Body of pancreas (tissue), 4 donors: ENCODE data around the gene DFFA. TPM values are rescaled to one million over a fixed set of nuclear protein-coding genes. Genes with fewer than 3 reads are reported as not detected.

Source experiments
- ATAC-seq: fragments of 150-250 bp; one replicate; pipeline ENCODE4 v1.9.1; 2016
- DNase-seq, 4 donors: peaks; one replicate each; pipeline ENCODE4 v3.0.0-alpha.2; 2019
- H3K27ac ChIP-seq, 4 donors: fragments of 200-600 bp; sonication (generic); 1 replicate in 3 of 4; 2 replicates in 1 of 4; pipeline versions ENCODE4 v1.5.1 to v1.6.1; 2016 to 2019; ENCODE audit warnings: mild to moderate bottlenecking in 1 of 4, mixed read lengths in 1 of 4, moderate library complexity in 1 of 4
- H3K27me3 ChIP-seq, 2 donors: fragments of 200-600 bp; sonication (generic); one replicate each; pipeline ENCODE4 v1.6.0; 2016; ENCODE audit warnings: mild to moderate bottlenecking in 1 of 2
- H3K36me3 ChIP-seq, 2 donors: fragments of 200-600 bp; sonication (generic); replicated peaks in 1 of 2; 2 replicates each; pipeline ENCODE4 v1.5.1; 2016; ENCODE audit warnings: low read depth in 2 of 2; ENCODE audit not compliant: insufficient read depth in 1 of 2
- H3K4me1 ChIP-seq: fragments of 200-600 bp; sonication (generic); one replicate; pipeline ENCODE4 v1.6.0; 2016
- H3K4me3 ChIP-seq, 2 donors: fragments of 200-600 bp; sonication (generic); 1 replicate in 1 of 2; 2 replicates in 1 of 2; pipeline ENCODE4 v1.5.1; 2016 to 2019
- H3K9me3 ChIP-seq, 3 donors: fragments of 200-600 bp; sonication (generic); 1 replicate in 2 of 3; 2 replicates in 1 of 3; pipeline ENCODE4 v1.5.1; 2016
- CTCF ChIP-seq, 7 experiments: fragments of 450-650 bp in 4 of 7; fragments of 200-600 bp in 3 of 7; sonication (generic) in 3 of 7; IDR thresholded peaks; one replicate each; pipeline ENCODE4 v1.5.1; 2016 to 2019; ENCODE audit warnings: antibody characterized with exemption in 7 of 7
- POLR2A ChIP-seq, 3 donors: fragments of 450-650 bp; IDR thresholded peaks; one replicate each; pipeline ENCODE4 v1.6.1; 2016; ENCODE audit warnings: antibody characterized with exemption in 3 of 3, mild to moderate bottlenecking in 2 of 3
- WGBS, 2 donors: methylation state at CpG; one replicate each; pipeline ENCODE4 v1.1.5; 2017; 5-methylcytosine and 5-hydroxymethylcytosine counted together
- intact Hi-C: fragments of 100-400 bp; cut with DNase I; formaldehyde crosslinking; loops from one replicate; pipeline ENCODE4 v1.15.1; 2023
- total RNA-seq, 2 donors: library from RNA; depleted of rRNA; stranded (reverse); fragments of >200 nt; gene quantifications; one replicate each; pipeline ENCODE4 v1.1.0, GENCODE V29; 2016

DFFA gene
- total RNA-seq, 2 donors from 2014 or later = 13.5 TPM

- Histone ChIP-seq H3K4me3 (no peak overlapping the region), H3K27me3 (no peaks in the 10 kb centered on the region), H3K9me3 (no peaks in the 10 kb centered on the region), H3K27ac (no peak overlapping the region), H3K4me1 (no peaks in the 10 kb centered on the region), H3K36me3 (no peaks in the 10 kb centered on the region)
- no peak for DNase-seq
- 94 to 98% methylated on average over 2 of the region's 2 CpGs for WGBS, 2 donors
- ATAC-seq = no peak
- intact Hi-C loops = no loop called here
- TF ChIP-seq CTCF (IDR thresholded peaks at IDR 0.05) = no peak
- TF ChIP-seq POLR2A (IDR thresholded peaks at IDR 0.05) = no peak
These were observed 32.0 kb downstream of the DFFA start for GRCh38 chr1:10440305-10440704.

GRCh38 chr1:10438677-10439163 is 33.6 kb downstream of the DFFA start:
- ATAC-seq (no peak), DNase-seq (no peak)
- no peaks in the 10 kb centered on the region for H3K36me3 ChIP-seq
- H3K4me3 ChIP-seq = no peak overlapping the region
- no peaks in the 10 kb centered on the region for H3K27me3 ChIP-seq
- H3K4me1 ChIP-seq = no peaks in the 10 kb centered on the region
- TF ChIP-seq POLR2A (IDR thresholded peaks at IDR 0.05) (no peak), CTCF (IDR thresholded peaks at IDR 0.05) (no peak)
- no peak overlapping the region for H3K27ac ChIP-seq
- intact Hi-C loops = no loop called here
- H3K9me3 ChIP-seq = no peaks in the 10 kb centered on the region
- 50 to 57% methylated on average over 7 of the region's 7 CpGs for WGBS, 2 donors

- H3K27me3 ChIP-seq = no peaks in the 10 kb centered on the region
- no peaks in the 10 kb centered on the region for H3K9me3 ChIP-seq
- no peak for DNase-seq
- intact Hi-C loops = no loop called here
- H3K4me1 ChIP-seq = peaks cover 8% of the 10 kb centered on the region
- 93 to 100% methylated on average over 1 of the region's 1 CpG for WGBS, 2 donors
- no peaks in the 10 kb centered on the region for H3K36me3 ChIP-seq
- no peak overlapping the region for H3K27ac ChIP-seq
- ATAC-seq = no peak
- no peak overlapping the region for H3K4me3 ChIP-seq
- no peak for TF ChIP-seq POLR2A (IDR thresholded peaks at IDR 0.05)
- TF ChIP-seq CTCF (IDR thresholded peaks at IDR 0.05) = no peak
These were observed 35.3 kb downstream of the DFFA start for GRCh38 chr1:10437052-10437451.

GRCh38 chr1:10434590-10434989 is 37.7 kb downstream of the DFFA start:
- Histone ChIP-seq H3K27me3 (no peaks in the 10 kb centered on the region), H3K27ac (no peak overlapping the region), H3K4me1 (peaks cover 20% of the 10 kb centered on the region), H3K4me3 (no peak overlapping the region), H3K9me3 (no peaks in the 10 kb centered on the region), H3K36me3 (no peaks in the 10 kb centered on the region)
- ATAC-seq (no peak), DNase-seq (no peak)
- TF ChIP-seq POLR2A (IDR thresholded peaks at IDR 0.05) (no peak), CTCF (IDR thresholded peaks at IDR 0.05) (no peak)
- intact Hi-C loops = no loop called here
- WGBS, 2 donors = 87 to 89% methylated on average over 5 of the region's 5 CpGs

- WGBS, 2 donors = 82 to 89% methylated on average over 11 of the region's 11 CpGs
- Histone ChIP-seq H3K4me1 (peaks cover 20% of the 10 kb centered on the region), H3K36me3 (no peaks in the 10 kb centered on the region), H3K27me3 (no peaks in the 10 kb centered on the region), H3K4me3 (no peak overlapping the region), H3K27ac (no peak overlapping the region), H3K9me3 (no peaks in the 10 kb centered on the region)
- intact Hi-C loops = no loop called here
- no peak for DNase-seq
- ATAC-seq = no peak
- no peak for TF ChIP-seq POLR2A (IDR thresholded peaks at IDR 0.05)
- TF ChIP-seq CTCF (IDR thresholded peaks at IDR 0.05) = no peak
These were observed 38.5 kb downstream of the DFFA start for GRCh38 chr1:10433790-10434189.
